H1 (cell line): ENCODE results near the gene PRSS22. TPM values are rescaled to one million over a fixed set of nuclear protein-coding genes. Genes with fewer than 3 reads are reported as not detected.

Source experiments
- CTCF ChIA-PET: fragments of 300-600 bp; sonication (Branson Sonifier 250); formaldehyde crosslinking; loops from one replicate; lab custom pipeline; 2021; ENCODE audit not compliant: partially characterized antibody; lab: Charles Lee
- POLR2A ChIA-PET: fragments of 300-600 bp; sonication (Branson Sonifier 250); formaldehyde crosslinking; loops from one replicate; lab custom pipeline; 2021; ENCODE audit warnings: inconsistent platforms; ENCODE audit not compliant: partially characterized antibody; lab: Charles Lee
- DNase-seq, 2 experiments: peaks; one replicate each; pipeline versions ENCODE4 v3.0.0 to v3.0.0-alpha.2; 2010 to 2022; ENCODE audit warnings: low spot score in 2 of 2, low read depth in 1 of 2, mixed read lengths in 1 of 2
- FAIRE-seq: peaks from 2 replicates; lab custom pipeline; 2011; peaks lifted over from hg19 to GRCh38; lab: Jason Lieb, UNC
- H2AFZ ChIP-seq: 2 replicates; pipeline ENCODE4 v1.8.1; 2012; ENCODE audit warnings: low read length, inconsistent platforms
- H2AK5ac ChIP-seq: 2 replicates; pipeline ENCODE4 v1.6.1; 2013; ENCODE audit warnings: low read depth, low read length
- H2BK120ac ChIP-seq: replicated peaks from 2 replicates; pipeline ENCODE3; 2013; ENCODE audit warnings: low read depth, low read length, inconsistent platforms
- H2BK12ac ChIP-seq: 2 replicates; pipeline ENCODE4 v1.6.1; 2013; ENCODE audit warnings: low read depth, low read length
- H2BK15ac ChIP-seq: 2 replicates; pipeline ENCODE4 v1.6.1; 2013; ENCODE audit warnings: low read length
- H2BK20ac ChIP-seq: 2 replicates; pipeline ENCODE4 v1.6.1; 2013; ENCODE audit warnings: low read length
- H2BK5ac ChIP-seq: 2 replicates; pipeline ENCODE4 v1.6.1; 2013; ENCODE audit warnings: low read depth, low read length
- H3K14ac ChIP-seq: 2 replicates; pipeline ENCODE4 v1.6.1; 2013; ENCODE audit warnings: inconsistent platforms; ENCODE audit not compliant: insufficient read length
- H3K18ac ChIP-seq: 2 replicates; pipeline ENCODE4 v1.6.1; 2013; ENCODE audit warnings: low read length; ENCODE audit errors: extremely low read depth
- H3K23ac ChIP-seq: 2 replicates; pipeline ENCODE4 v1.6.1; 2013; ENCODE audit warnings: inconsistent platforms; ENCODE audit not compliant: insufficient read length
- H3K23me2 ChIP-seq: 2 replicates; pipeline ENCODE4 v1.6.1; 2013; ENCODE audit warnings: low read depth, low read length
- H3K27ac ChIP-seq: 2 replicates; pipeline ENCODE4 v1.6.1; 2011; ENCODE audit warnings: low read depth, low read length, inconsistent platforms
- H3K27me3 ChIP-seq, 4 experiments: replicated peaks in 1 of 4; 1 replicate in 1 of 4; 2 replicates in 3 of 4; pipeline versions ENCODE4 v1.6.1 to v1.8.1; 2011 to 2013; ENCODE audit warnings: low read length in 3 of 4, mild to moderate bottlenecking in 3 of 4, inconsistent platforms in 2 of 4, mixed read lengths in 2 of 4, moderate library complexity in 1 of 4; ENCODE audit not compliant: control insufficient read depth in 3 of 4, insufficient read depth in 3 of 4; ENCODE audit errors: extremely low read depth in 1 of 4
- H3K36me3 ChIP-seq, 4 experiments: 2 replicates each; pipeline versions ENCODE4 v1.6.1 to v1.8.1; 2011 to 2013; ENCODE audit warnings: mild to moderate bottlenecking in 4 of 4, low read length in 3 of 4, moderate library complexity in 2 of 4, control low read depth in 1 of 4, inconsistent platforms in 1 of 4; ENCODE audit not compliant: insufficient read depth in 4 of 4, control insufficient read depth in 2 of 4
- H3K4ac ChIP-seq: replicated peaks from 2 replicates; pipeline ENCODE3; 2013; ENCODE audit warnings: low read length, low read depth, mixed read lengths, inconsistent platforms; ENCODE audit not compliant: insufficient read length
- H3K4me1 ChIP-seq, 4 experiments: replicated peaks in 1 of 4; 1 replicate in 1 of 4; 2 replicates in 3 of 4; pipeline versions ENCODE4 v1.6.1 to v1.8.1; 2011 to 2013; ENCODE audit warnings: low read length in 3 of 4, inconsistent platforms in 2 of 4, mixed read lengths in 1 of 4; ENCODE audit not compliant: insufficient read depth in 4 of 4, control insufficient read depth in 3 of 4
- H3K4me2 ChIP-seq, 2 experiments: 2 replicates each; pipeline versions ENCODE4 v1.6.1 to v1.8.1; 2011 to 2013; ENCODE audit warnings: low read depth in 2 of 2, low read length in 2 of 2, control low read depth in 1 of 2, inconsistent platforms in 1 of 2, mild to moderate bottlenecking in 1 of 2; ENCODE audit not compliant: insufficient read depth in 1 of 2
- H3K4me3 ChIP-seq, 4 experiments: fragments of 200-600, 300-600 bp in 1 of 4; sonication (generic), shearing (Covaris generic), sonication (Bioruptor Twin) in 1 of 4; 2 replicates each; pipeline versions ENCODE4 v1.5.1 to v1.8.1; 2011 to 2016; ENCODE audit warnings: low read length in 4 of 4, low read depth in 3 of 4, control low read depth in 2 of 4, inconsistent platforms in 2 of 4, mild to moderate bottlenecking in 2 of 4, mixed read lengths in 1 of 4, moderate library complexity in 1 of 4; ENCODE audit not compliant: insufficient read depth in 2 of 4; ENCODE audit errors: extremely low read depth in 1 of 4
- H3K56ac ChIP-seq: replicated peaks from 2 replicates; pipeline ENCODE3; 2013; ENCODE audit warnings: low read depth, mild to moderate bottlenecking, mixed read lengths, low read length, inconsistent platforms; ENCODE audit not compliant: insufficient read length
- H3K79me1 ChIP-seq: 2 replicates; pipeline ENCODE4 v1.6.1; 2013; ENCODE audit warnings: low read depth, low read length, control low read depth
- H3K79me2 ChIP-seq, 2 experiments: 2 replicates each; pipeline versions ENCODE4 v1.6.1 to v1.8.1; 2012 to 2013; ENCODE audit warnings: low read length in 2 of 2, mild to moderate bottlenecking in 2 of 2, inconsistent platforms in 1 of 2; ENCODE audit not compliant: insufficient read depth in 2 of 2, control insufficient read depth in 1 of 2
- H3K9ac ChIP-seq, 4 experiments: replicated peaks in 1 of 4; 1 replicate in 1 of 4; 2 replicates in 3 of 4; pipeline versions ENCODE4 v1.6.1 to v1.8.1; 2011 to 2013; ENCODE audit warnings: low read depth in 3 of 4, low read length in 3 of 4, control low read depth in 2 of 4, mild to moderate bottlenecking in 2 of 4, moderate library complexity in 2 of 4, inconsistent platforms in 1 of 4; ENCODE audit errors: extremely low read depth in 1 of 4
- H3K9me3 ChIP-seq, 2 experiments: 2 replicates each; pipeline versions ENCODE4 v1.6.1 to v1.8.1; 2012 to 2013; ENCODE audit warnings: mild to moderate bottlenecking in 2 of 2, moderate library complexity in 2 of 2, control low read depth in 1 of 2, inconsistent platforms in 1 of 2, low read depth in 1 of 2, low read length in 1 of 2, mixed read lengths in 1 of 2; ENCODE audit not compliant: insufficient read depth in 2 of 2
- H4K20me1 ChIP-seq, 2 experiments: replicated peaks in 1 of 2; 2 replicates each; pipeline versions ENCODE3 to v1.8.1; 2011 to 2013; ENCODE audit warnings: inconsistent platforms in 2 of 2, low read length in 2 of 2, mild to moderate bottlenecking in 1 of 2; ENCODE audit not compliant: insufficient read depth in 2 of 2, control insufficient read depth in 1 of 2
- H4K5ac ChIP-seq: 2 replicates; pipeline ENCODE4 v1.6.1; 2013; ENCODE audit warnings: low read length, low read depth, mixed read lengths, inconsistent platforms; ENCODE audit not compliant: insufficient read length
- H4K8ac ChIP-seq: 2 replicates; pipeline ENCODE4 v1.8.0; 2013; ENCODE audit warnings: mild to moderate bottlenecking, moderate library complexity, low read length, inconsistent platforms; ENCODE audit not compliant: insufficient read depth; ENCODE audit errors: extremely low read depth
- H4K91ac ChIP-seq: replicated peaks from 2 replicates; pipeline ENCODE3; 2013; ENCODE audit warnings: low read length, mixed read lengths, inconsistent platforms; ENCODE audit not compliant: insufficient read length
- CEBPB ChIP-seq: IDR thresholded peaks from 2 replicates; pipeline ENCODE4 v1.6.1; 2012; ENCODE audit warnings: low read depth, low read length
- NANOG ChIP-seq: IDR thresholded peaks from 2 replicates; pipeline ENCODE4 v1.6.1; 2011; ENCODE audit warnings: low read length, low read depth, mild to moderate bottlenecking, inconsistent platforms; ENCODE audit not compliant: insufficient read depth, poor library complexity, severe bottlenecking
- NRF1 ChIP-seq: IDR thresholded peaks from 2 replicates; pipeline ENCODE4 v1.6.1; 2011; ENCODE audit warnings: mild to moderate bottlenecking, low read depth, low read length, improper control_type of control experiment
- SP1 ChIP-seq: IDR thresholded peaks from 2 replicates; pipeline ENCODE4 v1.6.1; 2011; ENCODE audit warnings: low read depth, low read length
- SP2 ChIP-seq: IDR thresholded peaks from 2 replicates; pipeline ENCODE4 v1.6.1; 2012; ENCODE audit warnings: mild to moderate bottlenecking, low read length, inconsistent platforms
- TBP ChIP-seq: IDR thresholded peaks from 2 replicates; pipeline ENCODE4 v1.6.1; 2011; ENCODE audit warnings: low read depth, low read length, improper control_type of control experiment
- WGBS, 2 experiments: shearing (Covaris generic) in 1 of 2; methylation state at CpG; one replicate each; pipeline versions ENCODE4 v1.1.6 to v1.1.7; 2013 to 2015; ENCODE audit warnings: low lambda C conversion rate in 2 of 2, mixed read lengths in 2 of 2, inconsistent platforms in 1 of 2, low coverage in 1 of 2, missing lambda C conversion rate in 1 of 2; ENCODE audit not compliant: insufficient replicate concordance in 2 of 2, insufficient coverage in 1 of 2, insufficient read length in 1 of 2; ENCODE audit errors: extremely low coverage in 1 of 2, missing lambda C conversion rate in 1 of 2; 5-methylcytosine and 5-hydroxymethylcytosine counted together
- polyA plus RNA-seq, 7 experiments: library from polyadenylated mRNA; depleted of rRNA in 3 of 7; stranded (reverse) in 5 of 7; unstranded in 2 of 7; fragments of >200 nt in 5 of 7; fragments of 200-250 nt in 2 of 7; gene quantifications; 1 replicate in 5 of 7; 2 replicates in 1 of 7; 4 replicates in 1 of 7; pipeline versions ENCODE4 v1.2.1 to v1.2.3, GENCODE V29; 2011 to 2013; ENCODE audit warnings: missing spikeins in 2 of 7, mixed read lengths in 2 of 7
- total RNA-seq: library from RNA; stranded (reverse); fragmentation: NEBNext Ultra II Directional; extraction: Animal tissue kit (Norgen Biotek cat#: 25700); gene quantifications from 2 replicates; pipeline ENCODE4 v1.2.1, GENCODE V29; 2021
- TF ChIP-seq, protein P1 (sequence below): IDR thresholded peaks from 2 replicates; pipeline ENCODE4 v1.6.1; 2012; ENCODE audit warnings: low read length, inconsistent platforms
- TF ChIP-seq, protein P2 (sequence below), 3 experiments: IDR thresholded peaks; 1 replicate in 2 of 3; 2 replicates in 1 of 3; pipeline versions ENCODE4 v1.5.1 to v1.6.1; 2011; ENCODE audit warnings: low read length in 3 of 3, mild to moderate bottlenecking in 3 of 3, inconsistent platforms in 2 of 3, low read depth in 1 of 3, moderate library complexity in 1 of 3; ENCODE audit not compliant: insufficient read depth in 1 of 3; ENCODE audit errors: control extremely low read depth in 1 of 3

PRSS22 gene
- total and polyA plus RNA-seq, 2 of the 8 experiments (the other 6 are each of a cell fraction or from before 2014, with no cell fraction given) = 4.0 to 4.4 TPM

DNA sequence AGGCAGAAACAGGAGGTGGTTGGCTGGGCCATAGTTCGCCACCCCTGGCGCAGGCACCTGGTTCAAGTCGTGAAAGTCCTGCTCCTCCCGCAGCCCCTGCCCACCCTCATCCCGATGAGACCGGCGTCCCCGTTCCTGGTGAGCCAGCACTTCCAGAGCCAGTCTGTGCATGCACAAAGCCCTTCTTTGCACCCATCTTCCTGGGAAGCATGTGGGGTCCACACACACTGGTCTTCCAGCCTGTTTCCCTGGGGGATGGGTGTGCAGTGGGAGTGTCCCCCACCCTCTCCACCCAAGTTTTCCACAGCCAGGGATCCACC is 29.5 kb downstream of the PRSS22 start:
- 96% methylated on average over 8 of the region's 8 CpGs; no CpG with 5 or more reads in 1 of the 2 experiments for WGBS, 2 experiments
- no peak for FAIRE-seq
- POLR2A ChIA-PET = no interaction called here

More for the DNA sequence above, 29.5 kb downstream of the PRSS22 start:
- TF ChIP-seq, protein P1, sequence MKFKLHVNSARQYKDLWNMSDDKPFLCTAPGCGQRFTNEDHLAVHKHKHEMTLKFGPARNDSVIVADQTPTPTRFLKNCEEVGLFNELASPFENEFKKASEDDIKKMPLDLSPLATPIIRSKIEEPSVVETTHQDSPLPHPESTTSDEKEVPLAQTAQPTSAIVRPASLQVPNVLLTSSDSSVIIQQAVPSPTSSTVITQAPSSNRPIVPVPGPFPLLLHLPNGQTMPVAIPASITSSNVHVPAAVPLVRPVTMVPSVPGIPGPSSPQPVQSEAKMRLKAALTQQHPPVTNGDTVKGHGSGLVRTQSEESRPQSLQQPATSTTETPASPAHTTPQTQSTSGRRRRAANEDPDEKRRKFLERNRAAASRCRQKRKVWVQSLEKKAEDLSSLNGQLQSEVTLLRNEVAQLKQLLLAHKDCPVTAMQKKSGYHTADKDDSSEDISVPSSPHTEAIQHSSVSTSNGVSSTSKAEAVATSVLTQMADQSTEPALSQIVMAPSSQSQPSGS = no peak
- TF ChIP-seq CEBPB (no peak), SP1 (no peak), TBP (no peak), NRF1 (no peak), NANOG (no peak), SP2 (no peak)
- TF ChIP-seq, protein P2, sequence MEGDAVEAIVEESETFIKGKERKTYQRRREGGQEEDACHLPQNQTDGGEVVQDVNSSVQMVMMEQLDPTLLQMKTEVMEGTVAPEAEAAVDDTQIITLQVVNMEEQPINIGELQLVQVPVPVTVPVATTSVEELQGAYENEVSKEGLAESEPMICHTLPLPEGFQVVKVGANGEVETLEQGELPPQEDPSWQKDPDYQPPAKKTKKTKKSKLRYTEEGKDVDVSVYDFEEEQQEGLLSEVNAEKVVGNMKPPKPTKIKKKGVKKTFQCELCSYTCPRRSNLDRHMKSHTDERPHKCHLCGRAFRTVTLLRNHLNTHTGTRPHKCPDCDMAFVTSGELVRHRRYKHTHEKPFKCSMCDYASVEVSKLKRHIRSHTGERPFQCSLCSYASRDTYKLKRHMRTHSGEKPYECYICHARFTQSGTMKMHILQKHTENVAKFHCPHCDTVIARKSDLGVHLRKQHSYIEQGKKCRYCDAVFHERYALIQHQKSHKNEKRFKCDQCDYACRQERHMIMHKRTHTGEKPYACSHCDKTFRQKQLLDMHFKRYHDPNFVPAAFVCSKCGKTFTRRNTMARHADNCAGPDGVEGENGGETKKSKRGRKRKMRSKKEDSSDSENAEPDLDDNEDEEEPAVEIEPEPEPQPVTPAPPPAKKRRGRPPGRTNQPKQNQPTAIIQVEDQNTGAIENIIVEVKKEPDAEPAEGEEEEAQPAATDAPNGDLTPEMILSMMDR (IDR thresholded peaks at IDR 0.05; ENCODE audit: control extremely low read depth in 1 of 3, insufficient read depth in 1 of 3, low read depth in 1 of 3, low read length in 3 of 3) = no peak
- Histone ChIP-seq H3K9me3 (no peaks in the 10 kb centered on the region), H4K20me1 (no peaks in the 10 kb centered on the region), H3K4me2 (no peak overlapping the region), H3K36me3 (no peaks in the 10 kb centered on the region), H3K56ac (no peak overlapping the region), H3K27ac (no peak overlapping the region), H3K23me2 (no peaks in the 10 kb centered on the region), H2AK5ac (no peak overlapping the region), H2BK15ac (no peak overlapping the region), H3K27me3 (no peaks in the 10 kb centered on the region), H4K91ac (no peak overlapping the region), H3K4ac (no peak overlapping the region), H4K8ac (no peak overlapping the region), H2AFZ (no peak overlapping the region), H3K4me1 (no peaks in the 10 kb centered on the region), H3K4me3 (no peak overlapping the region), H2BK20ac (no peak overlapping the region), H2BK5ac (no peak overlapping the region), H2BK120ac (no peak overlapping the region), H3K79me2 (no peaks in the 10 kb centered on the region), H3K14ac (no peak overlapping the region), H4K5ac (no peak overlapping the region), H3K23ac (no peak overlapping the region), H3K18ac (no peak overlapping the region), H3K9ac (no peak overlapping the region), H2BK12ac (no peak overlapping the region), H3K79me1 (no peaks in the 10 kb centered on the region)
- CTCF ChIA-PET = interaction anchor here (3.3 kb wide), 1 partner anchor 26 kb away, joined by 14 read pairs; no protein-coding TSS in a partner anchor
- no peak for DNase-seq
